HuH-7 (cell line): ENCODE measurements around the gene RPL39L.

Experiments
- DNase-seq: peaks from one replicate; pipeline ENCODE4 v3.0.0; 2011; ENCODE audit warnings: low spot score

RPL39L gene

GRCh38 chr3:187093320-187093719, 46.0 kb downstream of the RPL39L start:
- DNase-seq, result no peak

DNA sequence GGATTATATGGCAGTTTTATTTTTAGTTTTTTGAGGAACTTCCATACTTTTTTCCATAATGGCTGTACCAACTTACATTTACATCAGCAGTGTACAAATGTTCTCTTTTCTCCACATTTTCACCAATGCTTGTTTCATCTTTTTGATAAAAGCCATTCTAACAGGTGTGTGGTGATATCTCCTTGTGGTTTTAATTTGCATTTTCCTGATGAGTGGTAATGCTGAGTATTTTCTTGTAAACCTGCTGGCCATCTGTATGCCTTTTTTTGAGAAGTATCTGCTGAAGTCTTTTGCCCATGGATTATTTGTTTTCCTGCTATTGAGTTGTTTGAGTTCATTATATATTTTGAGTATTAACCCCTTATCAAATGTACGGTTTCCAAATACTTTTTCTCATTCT, 50.6 kb downstream of the RPL39L start:
- no peak for DNase-seq

- no peak for DNase-seq
These were observed 52.5 kb downstream of the RPL39L start for GRCh38 chr3:187086831-187087230.

GRCh38 chr3:187085933-187086332, 53.4 kb downstream of the RPL39L start:
- DNase-seq, result no peak

DNA sequence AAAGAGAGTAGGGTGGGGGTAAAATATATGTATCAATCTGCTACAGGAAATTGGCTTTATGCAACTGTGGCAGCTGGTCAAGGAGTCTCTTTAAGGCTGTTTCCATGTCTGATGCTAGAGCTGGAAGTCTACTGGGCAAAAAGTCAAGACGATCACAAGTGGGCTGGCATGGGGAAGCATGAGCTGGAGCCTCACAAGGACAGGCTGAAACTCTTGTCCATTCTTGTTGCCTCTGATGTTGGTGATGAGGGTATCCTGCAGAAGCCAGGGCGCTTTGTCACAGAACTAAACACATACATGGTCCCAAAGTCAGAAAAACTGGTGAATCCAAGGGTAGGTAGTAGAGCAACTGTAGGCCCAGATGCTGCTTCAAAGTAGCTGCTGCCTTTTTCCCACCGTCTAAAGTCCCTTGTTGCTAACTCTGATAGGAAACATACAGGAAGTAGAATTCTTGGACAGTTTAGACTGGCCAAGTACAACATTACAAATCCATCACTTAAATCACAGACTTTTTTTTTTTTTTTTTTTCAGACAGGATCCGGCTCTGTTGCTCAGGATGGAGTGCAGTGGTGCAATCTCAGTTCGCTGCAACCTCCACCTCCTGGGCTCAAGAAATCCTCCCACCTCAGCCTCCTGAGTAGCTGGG, 54.2 kb downstream of the RPL39L start:
- no peak for DNase-seq

GRCh38 chr3:187084580-187084979, 54.7 kb downstream of the RPL39L start:
- no peak for DNase-seq

- DNase-seq, result no peak
These were observed 55.2 kb downstream of the RPL39L start for GRCh38 chr3:187084126-187084525.

GRCh38 chr3:187082758-187083375, 56.4 kb downstream of the RPL39L start:
- no peak for DNase-seq

GRCh38 chr3:187080799-187081450, 58.4 kb downstream of the RPL39L start:
- DNase-seq, result no peak

- DNase-seq, result no peak
These were observed 59.9 kb downstream of the RPL39L start for GRCh38 chr3:187079090-187080022.

DNA sequence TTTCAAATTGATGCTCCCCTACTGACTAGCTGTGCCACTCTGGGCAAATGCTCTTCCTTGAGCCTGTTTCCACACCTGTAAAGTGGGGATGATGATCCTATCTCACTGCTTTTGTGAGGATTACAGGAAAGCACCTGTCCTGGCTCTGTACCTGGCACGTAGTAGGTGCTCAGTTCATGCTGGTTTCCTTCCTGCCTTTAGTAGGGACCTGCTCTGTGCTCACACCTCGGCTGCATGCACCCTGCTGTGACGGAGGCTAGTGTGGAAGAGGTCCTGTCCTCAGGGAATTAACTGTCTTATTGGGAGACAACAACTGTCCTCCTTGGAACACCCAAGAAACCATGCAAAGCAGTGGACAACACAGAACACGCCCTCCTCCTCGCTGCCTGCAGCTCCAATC, 61.8 kb downstream of the RPL39L start:
- no peak for DNase-seq

DNA sequence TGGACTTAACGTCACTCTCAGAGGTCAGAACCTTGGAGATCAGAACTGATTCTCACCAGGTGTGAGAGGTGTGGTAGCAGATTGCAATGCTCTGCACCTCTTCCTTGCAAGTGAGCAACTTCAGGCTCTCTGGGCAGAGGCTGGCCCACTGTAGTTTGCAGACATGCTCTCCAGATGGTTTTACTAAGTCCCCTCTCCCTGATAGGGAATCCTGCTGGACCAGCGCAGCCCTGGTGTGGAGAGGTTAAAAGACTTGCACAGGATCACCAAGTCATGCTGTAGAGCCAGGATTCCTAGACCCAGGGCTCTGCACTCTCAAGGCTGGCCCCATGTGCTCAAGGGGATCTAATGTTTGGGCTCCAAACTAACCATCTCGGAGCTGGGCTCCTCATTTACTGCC, 62.2 kb downstream of the RPL39L start:
- no peak for DNase-seq

DNA sequence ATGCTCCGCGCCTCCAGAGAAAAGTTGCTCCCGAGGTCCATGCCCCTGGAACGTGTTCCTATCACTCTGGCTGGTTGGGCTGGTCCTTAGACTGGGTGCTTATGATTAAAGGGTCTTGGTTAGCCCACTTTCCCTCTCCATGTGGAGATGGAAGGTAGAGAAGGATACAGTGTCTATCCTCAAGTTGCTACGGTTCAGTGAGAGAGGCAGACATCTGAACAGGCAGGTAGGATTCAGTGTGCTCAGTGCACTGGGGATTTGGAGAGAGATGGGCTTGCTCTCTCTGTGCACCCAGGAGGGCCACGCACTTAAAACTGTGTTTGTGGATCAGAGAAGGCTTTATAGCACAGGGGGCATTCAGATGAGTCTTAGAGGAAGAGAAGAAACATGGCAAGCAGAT, 63.0 kb downstream of the RPL39L start:
- DNase-seq, result no peak

- no peak for DNase-seq
These were observed 64.5 kb downstream of the RPL39L start for GRCh38 chr3:187074846-187075245.

GRCh38 chr3:187073581-187074098, 65.7 kb downstream of the RPL39L start:
- DNase-seq, result no peak

GRCh38 chr3:187072511-187072910, 66.8 kb downstream of the RPL39L start:
- no peak for DNase-seq

- no peak for DNase-seq
These were observed 67.2 kb downstream of the RPL39L start for GRCh38 chr3:187072102-187072501.
